GM23338 (cell line): ENCODE measurements around the gene IL21. TPM values are rescaled to one million over a fixed set of nuclear protein-coding genes. Genes with fewer than 3 reads are reported as not detected.
"Not testable (repeated sequence)": the region's sequence is repeated elsewhere in the genome, so short reads cannot be mapped to it uniquely, and the experiment has no call there.

Experiments
- ATAC-seq: fragments of 200-7000 bp; cut with Tn5 transposase; 3 replicates; pipeline ENCODE4 v1.9.1; 2020
- DNase-seq: peaks from one replicate; pipeline ENCODE4 v3.0.0-alpha.2; 2015; ENCODE audit warnings: low spot score
- H2AFZ ChIP-seq: fragments of 200-600 bp; sonication (generic); 2 replicates; pipeline ENCODE4 v1.8.0; 2016; ENCODE audit warnings: antibody characterized with exemption, mild to moderate bottlenecking, moderate library complexity
- H3F3A ChIP-seq: fragments of 200-600 bp; sonication (generic); replicated peaks from 2 replicates; pipeline ENCODE4 v1.8.0; 2017; ENCODE audit warnings: antibody characterized with exemption, mixed run types, low read depth
- H3K27ac ChIP-seq: fragments of 200-600 bp; sonication (generic); 2 replicates; pipeline ENCODE4 v1.6.1; 2016; ENCODE audit warnings: low read depth
- H3K27me3 ChIP-seq: fragments of 200-600 bp; sonication (generic); 2 replicates; pipeline ENCODE4 v1.8.0; 2016; ENCODE audit warnings: mild to moderate bottlenecking, mixed run types, moderate library complexity; ENCODE audit not compliant: insufficient read depth
- H3K36me3 ChIP-seq: fragments of 200-600 bp; sonication (generic); 2 replicates; pipeline ENCODE4 v1.8.0; 2016; ENCODE audit warnings: mild to moderate bottlenecking; ENCODE audit not compliant: insufficient read depth
- H3K4me1 ChIP-seq: fragments of 200-600 bp; sonication (generic); 2 replicates; pipeline ENCODE4 v1.8.0; 2016; ENCODE audit warnings: mild to moderate bottlenecking, moderate library complexity; ENCODE audit not compliant: insufficient read depth
- H3K4me2 ChIP-seq: fragments of 200-600 bp; sonication (generic); 2 replicates; pipeline ENCODE4 v1.7.1; 2017; ENCODE audit warnings: mixed run types
- H3K4me3 ChIP-seq: fragments of 200-600 bp; sonication (generic); 2 replicates; pipeline ENCODE4 v1.6.1; 2016; ENCODE audit warnings: mixed run types
- H3K79me2 ChIP-seq: fragments of 200-600 bp; sonication (generic); replicated peaks from 2 replicates; pipeline ENCODE4 v1.8.0; 2017; ENCODE audit warnings: mild to moderate bottlenecking; ENCODE audit not compliant: insufficient read depth
- H3K9me2 ChIP-seq: fragments of 200-600 bp; sonication (generic); 2 replicates; pipeline ENCODE4 v1.8.0; 2017; ENCODE audit not compliant: insufficient read depth
- H4K20me1 ChIP-seq: fragments of 200-600 bp; sonication (generic); replicated peaks from 2 replicates; pipeline ENCODE4 v1.8.0; 2017; ENCODE audit warnings: mild to moderate bottlenecking; ENCODE audit not compliant: insufficient read depth
- H3K27ac Mint-ChIP-seq: 2 replicates; pipeline ENCODE4 v1.8.0; 2020; ENCODE audit warnings: inconsistent platforms, mild to moderate bottlenecking, moderate library complexity, mixed read lengths
- H3K27me3 Mint-ChIP-seq: 3 replicates; pipeline ENCODE4 v1.8.0; 2022; ENCODE audit warnings: low read depth, mild to moderate bottlenecking, moderate library complexity, mixed read lengths, inconsistent platforms; ENCODE audit not compliant: insufficient read depth, poor library complexity
- H3K36me3 Mint-ChIP-seq: 3 replicates; pipeline ENCODE4 v1.8.0; 2021; ENCODE audit warnings: low read depth, mild to moderate bottlenecking, inconsistent platforms, moderate library complexity, mixed read lengths
- H3K4me1 Mint-ChIP-seq: 3 replicates; pipeline ENCODE4 v1.8.0; 2020; ENCODE audit warnings: mild to moderate bottlenecking, inconsistent platforms, mixed read lengths
- H3K4me3 Mint-ChIP-seq: 3 replicates; pipeline ENCODE4 v1.8.0; 2021; ENCODE audit warnings: moderate library complexity, mild to moderate bottlenecking, inconsistent platforms, mixed read lengths
- H3K9me3 Mint-ChIP-seq: 3 replicates; pipeline ENCODE4 v1.8.0; 2020; ENCODE audit warnings: moderate library complexity, mild to moderate bottlenecking, inconsistent platforms, mixed read lengths
- EZH2 ChIP-seq: fragments of 200-600 bp; sonication (generic); IDR thresholded peaks from one replicate; pipeline ENCODE4 v1.8.0; 2017; ENCODE audit warnings: antibody characterized with exemption, mild to moderate bottlenecking, low read depth; ENCODE audit not compliant: unreplicated experiment
- POLR2AphosphoS5 ChIP-seq: IDR thresholded peaks from 2 replicates; pipeline ENCODE4 v1.6.1; 2016; ENCODE audit warnings: antibody characterized with exemption, low read depth
- STAT1 ChIP-seq: IDR thresholded peaks from one replicate; pipeline ENCODE4 v1.6.1; 2016; ENCODE audit warnings: antibody characterized with exemption; ENCODE audit not compliant: unreplicated experiment
- ZNF114 ChIP-seq: fragments of 250-450 bp; sonication (Bioruptor Pico); IDR thresholded peaks from 2 replicates; pipeline ENCODE4 v1.5.0; 2020; ENCODE audit warnings: mild to moderate bottlenecking, moderate library complexity
- polyA plus RNA-seq: library from polyadenylated mRNA; unstranded; fragments of >200 nt; fragmentation: Nextera tagmentation; extraction: Ambion mirVana; gene quantifications from 2 replicates; pipeline ENCODE4 v1.2.1, GENCODE V29; 2016
- total RNA-seq: library from RNA; depleted of rRNA; stranded (reverse); fragments of >200 nt; shearing (Covaris generic); gene quantifications from 2 replicates; pipeline ENCODE4 v1.2.3, GENCODE V29; 2014
- TF ChIP-seq, protein P1 (sequence below): IDR thresholded peaks from 2 replicates; pipeline ENCODE4 v1.6.1; 2016; ENCODE audit warnings: antibody characterized with exemption
- TF ChIP-seq, protein P2 (sequence below), 2 experiments: fragments of 200-600 bp in 1 of 2; sonication (generic) in 1 of 2; conservative IDR thresholded peaks; 2 replicates each; pipeline versions ENCODE4 v1.5.1 to v1.6.1; 2016 to 2017; ENCODE audit warnings: antibody characterized with exemption in 2 of 2, low read depth in 2 of 2, mild to moderate bottlenecking in 2 of 2, moderate library complexity in 1 of 2
- TF ChIP-seq, protein P3 (sequence below): IDR thresholded peaks from one replicate; pipeline ENCODE4 v1.6.1; 2018; ENCODE audit warnings: antibody characterized with exemption; ENCODE audit not compliant: unreplicated experiment

The IL21 gene
- total and polyA plus RNA-seq, 2 experiments from 2014 or later: not detected

DNA sequence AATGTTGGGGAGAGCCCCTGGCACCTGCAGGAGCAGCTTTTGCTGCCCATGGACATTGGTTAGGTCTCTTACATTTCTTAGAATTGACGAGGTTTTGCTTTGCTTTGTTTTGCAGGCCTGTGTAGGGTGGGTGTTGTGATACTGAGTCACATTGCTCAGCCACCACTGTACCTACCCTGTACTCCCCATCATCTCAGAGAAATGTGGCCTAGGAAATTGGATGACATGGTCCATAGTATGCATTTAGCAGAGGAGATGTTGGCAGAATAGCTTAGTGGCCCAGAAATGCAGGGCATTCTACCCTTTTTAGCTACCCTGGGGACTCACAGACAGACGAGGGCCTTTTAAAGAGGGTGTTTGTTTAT is 43.7 kb downstream of the IL21 start:
- no peaks in the 10 kb centered on the region for H3K4me1 ChIP-seq
- H2AFZ ChIP-seq: no peak overlapping the region
- H3K4me3 ChIP-seq: no peak overlapping the region
- H3K79me2 ChIP-seq: no peaks in the 10 kb centered on the region
- H3K9me3 Mint-ChIP-seq: peaks cover 23% of the 10 kb centered on the region
- no peak for TF ChIP-seq EZH2
- no peak for TF ChIP-seq STAT1
- TF ChIP-seq ZNF114 (CRISPR knock-in tag): no peak
- TF ChIP-seq, protein P1, sequence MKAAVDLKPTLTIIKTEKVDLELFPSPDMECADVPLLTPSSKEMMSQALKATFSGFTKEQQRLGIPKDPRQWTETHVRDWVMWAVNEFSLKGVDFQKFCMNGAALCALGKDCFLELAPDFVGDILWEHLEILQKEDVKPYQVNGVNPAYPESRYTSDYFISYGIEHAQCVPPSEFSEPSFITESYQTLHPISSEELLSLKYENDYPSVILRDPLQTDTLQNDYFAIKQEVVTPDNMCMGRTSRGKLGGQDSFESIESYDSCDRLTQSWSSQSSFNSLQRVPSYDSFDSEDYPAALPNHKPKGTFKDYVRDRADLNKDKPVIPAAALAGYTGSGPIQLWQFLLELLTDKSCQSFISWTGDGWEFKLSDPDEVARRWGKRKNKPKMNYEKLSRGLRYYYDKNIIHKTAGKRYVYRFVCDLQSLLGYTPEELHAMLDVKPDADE: no peak
- TF ChIP-seq POLR2AphosphoS5: no peak
- no peaks in the 10 kb centered on the region for H3K4me1 Mint-ChIP-seq
- H4K20me1 ChIP-seq: no peaks in the 10 kb centered on the region
- no peak overlapping the region for H3K27ac ChIP-seq
- H3K36me3 Mint-ChIP-seq: peaks cover 18% of the 10 kb centered on the region
- no peaks in the 10 kb centered on the region for H3K36me3 ChIP-seq
- ATAC-seq (no peak; the same call in 2 of the 3 replicates), DNase-seq (no peak)
- H3F3A ChIP-seq: no peaks in the 10 kb centered on the region
- H3K4me2 ChIP-seq: no peak overlapping the region
- H3K27ac Mint-ChIP-seq: no peak overlapping the region
- no peaks in the 10 kb centered on the region for H3K9me2 ChIP-seq
- no peaks in the 10 kb centered on the region for H3K27me3 ChIP-seq
- H3K27me3 Mint-ChIP-seq: no peaks in the 10 kb centered on the region
- no peak overlapping the region for H3K4me3 Mint-ChIP-seq

DNA sequence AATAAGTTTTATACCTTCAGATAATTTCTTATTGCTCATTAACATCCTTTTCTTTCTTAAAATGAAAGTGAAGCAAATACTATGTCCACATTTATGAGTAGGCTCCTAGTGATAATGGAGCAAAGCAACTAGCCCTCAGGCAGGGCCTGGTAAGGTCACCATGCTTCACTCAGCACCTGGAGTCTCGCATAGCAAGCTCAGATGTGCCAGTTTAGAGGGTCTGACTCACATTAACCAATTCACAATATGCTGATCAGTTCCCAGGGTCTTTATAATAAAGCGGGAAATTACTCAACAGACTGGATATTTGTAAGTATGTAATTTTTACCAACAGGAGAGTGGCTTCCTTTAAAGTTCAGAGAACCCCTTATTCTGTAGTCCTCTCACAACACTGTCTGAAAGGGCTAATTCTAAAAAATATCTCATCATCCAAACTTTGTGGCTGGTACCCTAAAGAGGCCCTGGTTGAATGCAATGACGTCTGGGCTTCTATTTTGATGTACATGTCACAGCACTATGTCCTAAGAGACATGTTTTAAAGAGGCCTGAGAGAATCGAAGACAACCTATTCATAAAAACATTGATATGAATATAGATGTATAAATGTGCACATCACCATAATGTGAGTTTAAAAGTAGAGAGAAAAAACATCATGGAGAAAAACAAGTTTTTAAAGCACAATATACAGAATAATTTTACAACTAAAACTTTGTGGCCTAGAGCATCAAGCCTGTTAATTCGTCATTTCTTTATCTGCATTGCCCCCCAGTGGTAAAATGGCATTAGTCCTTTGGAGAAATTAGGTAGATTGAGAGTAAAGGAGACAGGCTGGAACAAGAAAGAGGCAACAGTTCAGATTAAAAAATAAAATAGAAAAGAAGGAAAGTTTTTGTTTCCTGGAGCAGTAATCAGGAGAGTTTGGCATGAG is 44.3 kb downstream of the IL21 start:
- Histone ChIP-seq H3K36me3 (no peaks in the 10 kb centered on the region), H3K4me2 (no peak overlapping the region), H2AFZ (no peak overlapping the region), H4K20me1 (no peaks in the 10 kb centered on the region), H3K27me3 (no peaks in the 10 kb centered on the region), H3F3A (no peaks in the 10 kb centered on the region), H3K27ac (no peak overlapping the region), H3K4me3 (no peak overlapping the region), H3K79me2 (no peaks in the 10 kb centered on the region), H3K4me1 (no peaks in the 10 kb centered on the region), H3K9me2 (no peaks in the 10 kb centered on the region)
- ATAC-seq: peak; percentile 86
- peaks cover 18% of the 10 kb centered on the region for H3K36me3 Mint-ChIP-seq
- TF ChIP-seq, protein P2, sequence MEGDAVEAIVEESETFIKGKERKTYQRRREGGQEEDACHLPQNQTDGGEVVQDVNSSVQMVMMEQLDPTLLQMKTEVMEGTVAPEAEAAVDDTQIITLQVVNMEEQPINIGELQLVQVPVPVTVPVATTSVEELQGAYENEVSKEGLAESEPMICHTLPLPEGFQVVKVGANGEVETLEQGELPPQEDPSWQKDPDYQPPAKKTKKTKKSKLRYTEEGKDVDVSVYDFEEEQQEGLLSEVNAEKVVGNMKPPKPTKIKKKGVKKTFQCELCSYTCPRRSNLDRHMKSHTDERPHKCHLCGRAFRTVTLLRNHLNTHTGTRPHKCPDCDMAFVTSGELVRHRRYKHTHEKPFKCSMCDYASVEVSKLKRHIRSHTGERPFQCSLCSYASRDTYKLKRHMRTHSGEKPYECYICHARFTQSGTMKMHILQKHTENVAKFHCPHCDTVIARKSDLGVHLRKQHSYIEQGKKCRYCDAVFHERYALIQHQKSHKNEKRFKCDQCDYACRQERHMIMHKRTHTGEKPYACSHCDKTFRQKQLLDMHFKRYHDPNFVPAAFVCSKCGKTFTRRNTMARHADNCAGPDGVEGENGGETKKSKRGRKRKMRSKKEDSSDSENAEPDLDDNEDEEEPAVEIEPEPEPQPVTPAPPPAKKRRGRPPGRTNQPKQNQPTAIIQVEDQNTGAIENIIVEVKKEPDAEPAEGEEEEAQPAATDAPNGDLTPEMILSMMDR (conservative IDR thresholded peaks at IDR 0.05; ENCODE audit: low read depth in 2 of 2): peak; percentile 76 to 93
- TF ChIP-seq STAT1: no peak
- TF ChIP-seq, protein P3, sequence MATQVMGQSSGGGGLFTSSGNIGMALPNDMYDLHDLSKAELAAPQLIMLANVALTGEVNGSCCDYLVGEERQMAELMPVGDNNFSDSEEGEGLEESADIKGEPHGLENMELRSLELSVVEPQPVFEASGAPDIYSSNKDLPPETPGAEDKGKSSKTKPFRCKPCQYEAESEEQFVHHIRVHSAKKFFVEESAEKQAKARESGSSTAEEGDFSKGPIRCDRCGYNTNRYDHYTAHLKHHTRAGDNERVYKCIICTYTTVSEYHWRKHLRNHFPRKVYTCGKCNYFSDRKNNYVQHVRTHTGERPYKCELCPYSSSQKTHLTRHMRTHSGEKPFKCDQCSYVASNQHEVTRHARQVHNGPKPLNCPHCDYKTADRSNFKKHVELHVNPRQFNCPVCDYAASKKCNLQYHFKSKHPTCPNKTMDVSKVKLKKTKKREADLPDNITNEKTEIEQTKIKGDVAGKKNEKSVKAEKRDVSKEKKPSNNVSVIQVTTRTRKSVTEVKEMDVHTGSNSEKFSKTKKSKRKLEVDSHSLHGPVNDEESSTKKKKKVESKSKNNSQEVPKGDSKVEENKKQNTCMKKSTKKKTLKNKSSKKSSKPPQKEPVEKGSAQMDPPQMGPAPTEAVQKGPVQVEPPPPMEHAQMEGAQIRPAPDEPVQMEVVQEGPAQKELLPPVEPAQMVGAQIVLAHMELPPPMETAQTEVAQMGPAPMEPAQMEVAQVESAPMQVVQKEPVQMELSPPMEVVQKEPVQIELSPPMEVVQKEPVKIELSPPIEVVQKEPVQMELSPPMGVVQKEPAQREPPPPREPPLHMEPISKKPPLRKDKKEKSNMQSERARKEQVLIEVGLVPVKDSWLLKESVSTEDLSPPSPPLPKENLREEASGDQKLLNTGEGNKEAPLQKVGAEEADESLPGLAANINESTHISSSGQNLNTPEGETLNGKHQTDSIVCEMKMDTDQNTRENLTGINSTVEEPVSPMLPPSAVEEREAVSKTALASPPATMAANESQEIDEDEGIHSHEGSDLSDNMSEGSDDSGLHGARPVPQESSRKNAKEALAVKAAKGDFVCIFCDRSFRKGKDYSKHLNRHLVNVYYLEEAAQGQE: no peak
- H3K27ac Mint-ChIP-seq: no peak overlapping the region
- no peak overlapping the region for H3K4me3 Mint-ChIP-seq
- DNase-seq: peak; percentile 75
- H3K4me1 Mint-ChIP-seq: no peaks in the 10 kb centered on the region
- no peaks in the 10 kb centered on the region for H3K27me3 Mint-ChIP-seq
- H3K9me3 Mint-ChIP-seq: peaks cover 23% of the 10 kb centered on the region

DNA sequence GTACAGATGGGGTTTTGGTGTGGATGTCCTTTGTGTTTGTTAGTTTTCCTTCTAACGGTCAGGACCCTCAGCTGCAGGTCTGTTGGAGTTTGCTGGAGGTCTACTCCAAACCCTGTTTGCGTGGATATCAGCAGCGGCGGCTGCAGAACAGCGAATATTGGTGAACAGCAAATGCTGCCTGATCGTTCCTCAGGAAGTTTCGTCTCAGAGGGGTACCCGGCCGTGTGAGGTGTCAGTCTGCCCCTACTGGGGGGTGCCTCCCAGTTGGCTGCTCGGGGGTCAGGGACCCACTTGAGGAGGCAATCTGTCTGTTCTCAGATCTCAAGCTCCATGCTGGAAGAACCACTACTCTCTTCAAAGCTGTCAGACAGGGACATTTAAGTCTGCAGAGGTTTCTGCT is 46.5 kb downstream of the IL21 start:
- ATAC-seq, H3K36me3 ChIP-seq, H3K27me3 Mint-ChIP-seq, H3K4me1 ChIP-seq, H3F3A ChIP-seq, DNase-seq, H3K4me1 Mint-ChIP-seq, H3K4me2 ChIP-seq, H3K9me2 ChIP-seq, H3K27ac ChIP-seq, H3K27ac Mint-ChIP-seq, H2AFZ ChIP-seq, H3K79me2 ChIP-seq, H3K27me3 ChIP-seq, H3K4me3 ChIP-seq, H3K4me3 Mint-ChIP-seq, H4K20me1 ChIP-seq: not testable (repeated sequence)
- peaks cover 23% of the 10 kb centered on the region for H3K9me3 Mint-ChIP-seq
- peaks cover 18% of the 10 kb centered on the region for H3K36me3 Mint-ChIP-seq
